HG03457 (cell line): ENCODE results near the gene PCNP.
"Not testable (repeated sequence)": the region's sequence is repeated elsewhere in the genome, so short reads cannot be mapped to it uniquely, and the experiment has no call there.

Experiments used
- ATAC-seq: cut with Tn5 transposase; IDR thresholded peaks from one replicate; pipeline ENCODE4 v1.9.1; 2021; ENCODE audit warnings: moderate number of reproducible peaks; ENCODE audit not compliant: unreplicated experiment

PCNP gene, protein sequence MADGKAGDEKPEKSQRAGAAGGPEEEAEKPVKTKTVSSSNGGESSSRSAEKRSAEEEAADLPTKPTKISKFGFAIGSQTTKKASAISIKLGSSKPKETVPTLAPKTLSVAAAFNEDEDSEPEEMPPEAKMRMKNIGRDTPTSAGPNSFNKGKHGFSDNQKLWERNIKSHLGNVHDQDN

DNA sequence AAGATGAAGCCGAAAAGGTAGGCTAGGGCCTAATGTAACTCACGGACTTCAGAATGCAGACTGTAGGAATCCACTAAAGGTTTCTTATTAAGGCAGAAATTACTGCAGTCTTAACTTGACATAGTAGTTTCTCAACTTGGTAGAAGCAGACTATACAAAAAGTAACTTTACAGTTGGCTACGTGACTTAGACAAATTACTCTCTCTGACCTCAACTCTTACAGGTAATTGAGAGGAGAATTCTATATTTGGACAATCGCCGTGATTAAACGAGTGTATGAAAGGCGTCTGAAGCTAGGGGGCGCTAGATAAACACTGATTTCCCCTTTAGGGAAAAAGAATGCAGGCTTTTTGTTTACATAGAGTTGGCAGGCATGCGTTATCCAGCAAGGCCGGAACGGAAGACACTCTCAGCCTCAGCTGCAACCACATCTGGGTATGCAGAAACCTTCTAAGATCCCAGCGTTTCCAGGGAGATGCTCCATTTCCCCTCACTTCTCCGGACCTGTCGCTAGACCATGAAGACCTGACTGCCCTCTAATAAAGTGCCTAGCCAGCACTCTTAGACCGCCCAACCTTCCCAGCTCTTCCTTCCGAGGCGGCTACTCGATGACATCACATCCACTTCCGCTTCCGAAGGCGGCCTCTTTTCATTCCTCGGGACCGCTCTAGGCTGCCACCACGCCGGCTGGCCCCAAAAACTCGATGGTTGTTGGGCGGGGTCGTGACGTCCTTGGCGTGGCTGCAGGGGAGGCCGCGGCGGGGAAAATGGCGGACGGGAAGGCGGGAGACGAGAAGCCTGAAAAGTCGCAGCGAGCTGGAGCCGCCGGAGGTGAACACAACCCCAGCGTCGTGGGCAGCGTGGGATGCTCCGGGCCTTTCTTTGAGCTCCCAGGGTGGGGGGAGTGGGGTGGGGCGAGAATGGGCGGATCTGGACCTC lies at the start of gene PCNP:
TSS of gene PCNP (plus strand) at position 732 of the 939 bp plus-strand sequence. CDS start at position 768, 36 bp downstream.
- peak; percentile 81 for ATAC-seq

DNA sequence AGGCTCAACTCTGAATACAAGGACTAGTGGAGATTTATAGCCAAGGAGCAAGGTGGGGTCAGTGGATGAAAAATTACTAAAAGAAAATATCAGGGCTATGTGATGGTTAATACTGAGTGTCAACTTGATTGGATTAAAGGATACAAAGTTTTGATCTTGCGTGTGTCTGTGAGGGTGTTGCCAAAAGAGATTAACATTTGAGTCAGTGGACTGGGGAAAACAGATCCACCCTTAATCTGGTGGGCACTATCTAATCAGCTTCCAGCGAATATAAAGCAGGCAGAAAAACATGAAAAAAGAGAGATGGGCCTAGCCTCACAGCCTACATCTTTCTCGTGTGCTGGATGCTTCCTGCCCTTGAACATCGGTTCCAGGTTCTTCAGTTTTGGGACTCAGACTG lies 46.5 kb upstream of the PCNP start:
- no peak for ATAC-seq

DNA sequence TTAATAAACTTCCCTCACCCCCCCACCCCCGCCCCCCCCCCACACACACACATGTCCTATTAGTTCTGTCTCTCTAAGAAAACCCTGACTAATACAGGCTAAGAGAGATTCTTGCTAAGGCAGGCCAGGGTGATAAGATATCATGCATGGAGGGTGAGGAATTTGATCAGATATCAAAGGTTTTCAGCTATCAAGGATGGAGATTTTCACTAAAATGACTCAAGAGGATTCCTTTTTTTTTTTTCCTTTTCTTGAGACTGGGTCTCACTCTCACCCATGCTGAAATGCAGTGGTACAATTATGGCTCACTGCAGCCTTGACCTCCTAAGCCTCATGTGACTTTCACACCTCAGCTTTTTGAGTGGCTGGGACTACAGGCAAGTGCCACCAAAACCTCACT lies 46.1 kb upstream of the PCNP start:
- no peak for ATAC-seq

DNA sequence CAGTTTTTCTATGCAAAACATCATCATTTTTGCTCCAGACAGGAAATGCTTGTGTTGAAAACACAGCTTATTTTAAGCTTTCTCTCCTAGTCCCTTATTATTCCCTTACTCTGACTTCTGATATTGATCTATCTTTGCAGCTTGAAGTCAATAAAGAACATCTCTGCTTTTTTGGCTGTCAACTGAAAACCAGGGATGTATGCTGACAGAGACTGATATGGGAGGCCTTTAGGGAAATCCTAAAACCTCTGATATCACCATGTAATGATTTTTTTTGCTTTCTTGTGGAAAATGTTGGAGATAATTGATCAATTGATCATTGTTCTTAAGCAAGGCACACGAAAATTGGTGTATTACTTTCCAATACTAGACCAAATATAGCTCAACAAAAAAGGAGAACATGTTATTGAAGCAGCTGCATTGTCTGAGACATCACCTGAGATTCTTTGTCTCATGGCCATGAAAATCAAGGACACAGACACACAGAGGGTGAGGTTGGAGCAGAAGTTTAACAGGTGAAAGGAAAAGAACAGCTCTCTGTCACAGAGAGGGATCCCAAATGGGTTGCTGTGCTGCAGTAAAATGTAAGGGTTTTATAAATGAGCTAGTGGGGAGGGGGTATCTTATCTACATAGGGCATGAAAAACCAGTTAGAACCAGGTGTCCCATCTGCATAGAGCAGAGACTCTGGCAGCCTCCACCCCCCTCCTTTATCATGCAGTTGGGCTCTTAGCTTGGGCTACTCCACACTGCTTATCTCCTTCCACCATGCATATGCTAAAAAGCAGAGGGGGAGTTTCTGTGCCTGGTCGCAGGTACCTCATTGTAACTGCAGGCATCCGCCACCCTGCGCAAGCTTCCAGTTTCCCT lies 43.9 kb upstream of the PCNP start:
- ATAC-seq, result no peak

DNA sequence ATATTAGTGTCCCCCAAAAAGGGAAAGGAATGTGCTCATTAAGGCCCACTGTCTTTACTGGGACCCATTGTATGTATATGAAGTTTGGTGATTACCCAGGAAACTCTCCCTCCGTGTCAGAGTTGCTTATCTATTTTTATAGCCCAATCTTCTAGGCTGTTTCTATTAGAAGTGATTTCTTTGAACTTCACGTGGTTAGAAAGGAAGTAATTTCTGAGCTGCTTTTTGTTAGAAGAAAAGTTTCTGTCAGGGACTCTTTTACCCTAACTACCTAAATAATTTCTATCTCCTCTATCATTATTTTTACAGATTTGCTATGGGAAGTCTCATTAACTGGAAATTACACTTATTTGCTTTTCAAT lies 43.3 kb upstream of the PCNP start:
- no peak for ATAC-seq

DNA sequence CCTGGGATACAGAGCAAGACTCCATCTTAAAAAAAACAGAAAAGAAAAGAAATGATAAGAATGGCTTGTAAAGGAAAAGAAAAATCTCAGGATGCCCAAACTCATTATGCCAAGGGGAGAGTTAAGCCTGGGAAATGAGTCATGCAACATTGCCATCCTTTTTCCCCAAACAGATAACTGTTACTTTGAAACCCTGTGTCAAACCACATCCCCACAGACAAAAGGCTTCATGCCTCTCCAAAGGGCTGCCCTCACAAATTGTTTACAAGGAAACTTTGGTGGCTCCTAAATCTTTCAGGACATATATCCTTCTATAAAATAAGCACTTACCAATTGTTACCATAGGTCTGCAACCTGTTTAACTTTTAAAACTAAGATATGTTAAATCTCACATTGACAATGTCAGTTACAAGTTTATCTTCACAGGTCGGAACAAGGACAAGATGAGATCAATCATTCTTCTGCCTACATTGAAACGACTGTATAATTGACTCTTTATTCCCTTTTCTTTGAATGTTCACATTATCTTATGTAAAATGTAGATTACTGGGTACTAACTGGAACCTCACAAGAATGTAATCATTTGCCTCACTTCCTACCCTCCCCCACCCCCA lies 42.4 kb upstream of the PCNP start:
- ATAC-seq, result no peak

DNA sequence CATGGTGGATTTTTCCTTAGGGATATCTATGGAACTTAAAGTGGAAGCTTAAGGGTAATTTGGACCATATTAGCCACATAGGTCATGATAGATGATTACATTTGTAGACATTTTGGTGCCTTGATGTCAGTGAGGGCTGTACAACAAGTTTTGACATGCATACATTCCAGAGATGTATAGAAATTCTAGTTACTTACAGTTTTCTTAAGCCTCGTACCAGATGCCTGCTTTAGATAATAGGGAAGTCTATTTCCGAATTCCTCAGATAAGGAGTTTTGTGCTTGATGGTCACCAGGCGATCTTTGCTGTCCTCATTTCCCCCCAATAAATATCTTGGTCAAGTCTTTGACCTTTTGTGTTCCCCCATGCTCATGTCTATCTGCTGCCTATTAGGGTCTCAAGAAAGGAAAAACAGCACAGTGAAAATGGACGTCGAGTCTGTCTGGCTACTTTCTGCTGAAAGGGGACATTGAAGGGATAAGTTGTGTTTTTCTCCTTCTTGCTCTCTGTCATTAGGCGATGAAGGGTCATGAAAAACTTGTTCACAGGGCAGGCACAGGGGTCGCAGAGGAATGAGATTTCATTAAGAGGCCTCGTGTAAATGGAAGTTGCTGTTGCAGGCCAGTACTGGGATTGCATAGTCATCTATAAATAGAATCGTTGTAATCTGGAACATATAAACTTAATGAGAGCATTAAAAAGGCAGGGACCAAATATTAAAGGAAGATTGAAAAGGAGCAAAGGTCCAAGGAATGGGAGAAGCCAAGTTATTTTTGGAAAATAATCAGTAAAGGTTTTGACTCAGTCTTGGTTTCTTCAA lies 41.0 kb upstream of the PCNP start:
- ATAC-seq, result no peak

DNA sequence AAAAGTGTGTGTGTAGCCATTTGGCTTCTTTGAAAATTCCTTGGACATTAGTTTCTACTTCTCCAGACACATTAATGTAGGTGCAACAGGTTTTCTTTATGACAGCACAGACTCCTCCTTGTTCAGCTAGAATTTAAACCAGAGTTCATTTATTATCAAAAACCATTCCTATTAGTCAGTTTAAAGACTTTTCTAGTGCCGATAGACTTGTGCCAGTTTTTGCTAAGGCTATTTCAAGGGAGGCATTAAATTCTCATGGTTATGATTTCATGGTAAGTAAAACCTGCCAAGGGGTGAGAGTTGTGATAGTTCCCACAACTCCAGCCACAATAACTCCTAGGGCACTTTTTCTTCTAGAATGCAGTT lies 40.4 kb upstream of the PCNP start:
- no peak for ATAC-seq

DNA sequence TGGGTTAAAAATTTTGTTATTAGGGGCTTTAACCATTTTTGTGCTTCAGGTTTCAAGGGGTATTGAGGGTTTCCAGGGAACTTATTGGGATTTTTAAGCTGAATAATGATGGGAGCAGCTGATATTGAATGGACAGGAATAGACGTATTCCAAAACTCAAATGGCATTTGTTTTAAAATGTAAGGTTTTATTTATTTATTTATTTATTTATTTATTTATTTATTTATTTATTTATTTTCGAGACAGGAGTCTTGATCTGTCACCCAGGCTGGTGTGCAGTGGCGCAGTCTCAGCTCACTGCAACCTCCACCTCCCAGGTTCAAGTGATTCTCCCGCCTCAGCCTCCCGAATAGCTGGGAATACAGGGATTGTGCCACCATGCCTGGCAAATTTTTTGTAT lies 38.8 kb upstream of the PCNP start:
- ATAC-seq, result no peak

DNA sequence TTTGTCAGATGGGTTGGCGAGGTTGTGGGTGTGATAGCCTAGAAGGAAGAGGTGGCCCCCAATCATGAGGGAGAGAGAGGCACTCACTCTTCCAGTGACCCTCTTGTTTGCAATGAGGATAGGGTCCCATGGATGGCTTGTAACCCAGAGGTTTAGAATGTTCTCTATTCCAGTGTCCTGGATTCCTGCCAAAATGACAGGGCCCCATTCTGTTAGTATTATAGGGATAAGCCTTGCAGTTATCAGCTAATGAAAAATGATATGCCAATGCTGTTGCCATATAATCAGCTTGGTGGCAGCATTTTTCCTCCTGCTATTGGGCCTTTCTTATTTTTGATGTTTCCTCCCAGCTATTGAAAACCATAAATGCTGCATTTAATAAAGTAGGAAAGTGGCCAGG lies 37.7 kb upstream of the PCNP start:
- no peak for ATAC-seq

DNA sequence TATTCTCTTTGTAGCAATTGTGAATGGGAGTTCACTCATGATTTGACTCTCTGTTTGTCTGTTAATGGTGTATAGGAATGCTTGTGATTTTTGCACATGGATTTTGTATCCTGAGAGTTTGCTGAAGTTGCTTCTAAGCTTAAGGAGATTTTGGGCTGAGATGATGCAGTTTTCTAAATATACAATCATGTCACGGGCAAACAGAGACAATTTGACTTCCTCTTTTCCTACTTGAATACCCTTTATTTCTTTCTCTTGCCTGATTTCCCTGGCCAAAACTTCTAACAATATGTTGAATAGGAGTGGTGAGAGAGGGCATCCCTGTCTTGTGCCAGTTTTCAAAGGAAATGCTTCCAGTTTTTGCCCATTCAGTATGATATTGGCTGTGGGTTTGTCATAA lies 37.0 kb upstream of the PCNP start:
- not testable (repeated sequence) for ATAC-seq

DNA sequence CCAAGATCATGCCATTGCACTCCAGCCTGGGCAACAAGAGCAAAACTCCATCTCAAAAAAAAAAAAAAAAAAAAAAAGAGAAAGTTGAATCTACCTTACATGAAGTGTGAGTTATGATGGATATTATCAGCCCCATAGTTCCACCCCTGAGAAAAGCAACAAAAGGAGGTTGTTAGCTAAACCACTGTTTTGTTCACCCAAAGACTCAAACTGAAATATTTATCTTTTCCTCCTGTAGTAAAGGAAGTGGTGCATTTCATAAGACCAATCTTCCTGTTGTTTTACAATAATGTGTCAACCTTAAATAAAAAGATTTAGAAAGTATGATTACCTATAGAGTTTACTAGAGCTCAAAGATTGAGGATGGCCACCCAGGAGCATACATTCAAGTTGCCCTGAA lies 31.0 kb upstream of the PCNP start:
- ATAC-seq, result no peak

DNA sequence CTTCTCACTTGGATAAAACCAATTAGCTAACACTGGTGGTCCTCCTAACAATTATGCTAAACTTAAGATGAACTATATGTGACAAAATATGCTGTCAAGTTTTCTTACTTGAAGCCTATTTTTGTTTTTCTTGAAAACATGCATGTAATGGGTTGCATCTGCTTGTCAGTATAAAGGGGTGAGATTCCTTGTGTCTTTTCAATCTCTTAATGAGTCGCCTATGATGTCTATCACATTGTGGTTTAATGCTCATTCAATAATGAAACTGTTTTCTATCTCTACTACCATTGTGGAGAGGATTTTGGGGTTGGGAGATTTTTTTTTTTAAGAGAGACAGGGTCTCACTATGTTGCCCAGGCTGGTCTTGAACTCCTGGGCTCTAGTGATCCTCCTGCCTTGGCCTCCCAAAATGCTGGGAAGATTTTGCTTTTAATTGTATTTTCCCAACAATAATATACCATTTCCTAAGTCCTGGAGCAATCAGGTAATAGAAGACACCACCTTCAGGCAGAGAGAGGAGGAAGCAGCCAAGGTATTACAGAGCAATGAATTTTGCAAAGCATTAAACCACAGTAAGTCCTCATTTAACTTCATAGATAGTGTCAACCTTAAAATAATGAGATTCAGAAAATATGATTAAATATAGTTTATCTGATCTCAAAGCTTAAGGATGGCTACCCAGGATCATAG lies 29.7 kb upstream of the PCNP start:
- ATAC-seq, result no peak

DNA sequence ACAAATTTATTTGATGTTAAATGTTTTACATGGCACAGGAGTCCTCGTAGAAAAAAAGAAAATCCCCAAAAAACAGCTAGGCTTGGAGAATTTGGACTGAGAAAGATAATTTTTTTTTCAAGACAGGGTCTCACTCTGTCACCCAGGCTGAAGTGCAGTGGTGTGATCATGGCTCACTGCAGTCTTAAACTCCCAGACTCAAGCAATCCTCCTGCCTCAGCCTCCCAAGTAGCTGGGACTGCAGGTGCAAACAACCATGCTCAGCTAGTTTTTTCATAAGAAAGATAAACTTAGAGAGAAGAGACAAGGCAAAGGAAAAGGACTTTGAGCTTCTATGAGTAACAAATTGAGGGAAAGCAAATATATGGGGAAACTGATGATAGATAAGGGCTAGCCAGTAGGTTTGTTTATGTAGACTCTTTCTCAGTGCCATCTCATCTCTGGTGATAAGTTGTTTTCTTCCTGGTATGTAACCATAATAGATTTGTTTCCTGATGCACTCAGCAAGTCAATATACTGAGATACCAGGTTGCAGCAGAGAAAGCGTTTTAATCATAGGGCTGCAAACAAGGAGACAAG lies 25.4 kb upstream of the PCNP start:
- no peak for ATAC-seq

DNA sequence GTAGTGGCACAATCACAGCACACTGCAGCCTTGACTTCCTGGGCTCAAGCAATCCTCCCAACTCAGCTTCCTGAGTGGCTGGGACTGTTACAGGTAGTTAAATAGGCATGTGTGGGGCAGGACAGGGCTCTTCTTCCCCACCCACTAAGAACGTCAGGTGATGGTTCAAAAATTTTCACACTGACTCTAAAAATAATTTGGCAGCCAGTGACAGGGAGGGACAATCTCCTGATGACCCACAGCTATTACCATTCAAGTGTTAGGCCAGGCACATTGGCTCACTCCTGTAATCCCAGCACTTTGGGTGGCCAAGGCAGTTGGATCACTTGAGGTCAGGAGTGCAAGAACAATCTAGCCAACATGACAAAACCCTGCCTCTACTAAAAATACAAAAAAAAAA lies 24.5 kb upstream of the PCNP start:
- no peak for ATAC-seq

DNA sequence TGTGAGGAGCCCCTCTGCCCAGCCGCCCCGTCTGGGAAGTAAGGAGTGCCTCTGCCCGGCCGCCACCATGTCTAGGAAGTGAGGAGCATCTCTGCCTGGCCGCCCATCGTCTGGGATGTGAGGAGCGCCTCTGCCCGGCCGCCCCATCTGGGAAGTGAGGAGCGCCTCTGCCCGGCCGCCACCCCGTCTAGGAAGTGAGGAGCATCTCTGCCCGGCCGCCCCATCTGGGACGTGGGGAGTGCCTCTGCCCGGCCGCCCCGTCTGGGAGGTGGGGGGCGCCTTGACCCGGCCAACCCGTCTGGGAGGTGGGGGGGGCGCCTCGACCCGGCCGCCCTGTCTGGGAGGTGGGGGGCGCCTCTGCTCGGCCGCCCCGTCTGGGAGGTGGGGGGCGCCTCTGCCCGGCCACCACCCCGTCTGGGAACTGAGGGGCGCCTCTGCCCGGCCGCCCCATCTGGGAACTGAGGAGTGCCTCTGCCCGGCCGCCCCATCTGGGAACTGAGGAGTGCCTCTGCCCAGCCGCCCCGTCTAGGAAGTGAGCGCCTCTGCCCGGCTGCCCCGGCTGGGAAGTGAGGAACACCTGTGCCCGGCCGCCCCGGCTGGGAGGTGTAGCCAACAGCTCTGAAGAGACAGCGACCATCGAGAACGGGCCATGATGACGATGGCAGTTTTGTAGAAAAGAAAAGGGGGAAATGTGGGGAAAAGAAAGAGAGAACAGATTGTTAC lies 22.5 kb upstream of the PCNP start:
- ATAC-seq, result not testable (repeated sequence)

DNA sequence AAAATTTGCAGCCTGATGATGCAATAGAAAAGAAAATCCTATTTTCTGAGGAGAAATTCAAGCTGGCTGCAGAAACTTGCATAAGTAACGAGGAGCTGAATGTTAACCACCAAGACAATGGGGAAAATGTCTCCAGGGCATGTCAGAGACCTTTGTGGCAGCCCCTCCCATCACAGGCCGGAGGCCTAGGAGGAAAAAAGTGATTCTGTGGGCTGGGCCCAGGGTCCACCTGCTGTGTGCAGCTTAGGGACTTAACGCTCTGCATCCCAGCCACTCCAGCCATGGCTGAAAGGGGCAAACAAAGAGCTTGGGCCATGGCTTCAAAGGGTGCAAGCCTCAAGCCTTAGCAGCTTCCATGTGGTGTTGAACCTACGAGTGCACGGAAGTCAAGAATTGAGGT lies 20.6 kb upstream of the PCNP start:
- ATAC-seq, result not testable (repeated sequence)

DNA sequence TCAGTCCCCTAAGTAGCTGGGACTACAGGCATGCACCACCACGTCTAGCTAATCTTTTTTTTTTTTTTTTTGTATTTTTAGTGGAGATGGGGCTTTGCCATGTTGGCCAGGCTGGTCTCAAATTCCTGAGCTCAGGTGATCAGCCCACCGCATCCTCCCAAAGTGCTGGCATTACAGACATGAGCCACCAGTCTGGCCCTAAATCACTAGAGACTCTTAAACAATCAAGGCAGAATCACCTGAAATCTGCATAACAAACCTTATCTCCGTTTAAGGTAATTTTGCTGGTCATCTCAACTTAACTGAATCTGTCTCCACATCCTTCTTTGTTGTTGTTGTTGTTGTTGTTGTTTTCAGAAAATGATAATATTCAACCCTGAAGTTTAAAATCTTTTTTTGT lies 17.9 kb upstream of the PCNP start:
- ATAC-seq, result no peak
